ENCODE data around the gene GCLM.
"Not testable (repeated sequence)": the region's sequence is repeated elsewhere in the genome, so short reads cannot be mapped to it uniquely, and the experiment has no call there.

GCLM gene

DNA sequence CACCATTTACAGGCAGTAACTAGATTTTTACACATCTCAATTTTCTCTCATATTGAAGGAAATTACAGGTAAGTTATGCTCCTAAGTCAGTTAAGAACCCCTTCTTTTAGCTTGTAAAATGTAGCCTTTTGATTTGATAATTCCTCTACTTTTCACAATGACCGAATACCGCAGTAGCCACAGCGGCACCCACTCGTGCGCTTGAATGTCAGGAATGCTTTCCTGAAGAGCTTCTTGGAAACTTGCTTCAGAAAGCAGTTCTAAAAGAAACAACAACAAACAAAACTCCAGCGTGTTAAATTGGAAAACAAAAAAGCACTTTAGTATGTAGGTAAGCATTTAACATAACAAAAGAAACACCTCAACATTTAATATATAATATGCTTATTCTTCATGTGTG, 20.3 kb downstream of the GCLM start:
- no peak for DNase-seq

DNA sequence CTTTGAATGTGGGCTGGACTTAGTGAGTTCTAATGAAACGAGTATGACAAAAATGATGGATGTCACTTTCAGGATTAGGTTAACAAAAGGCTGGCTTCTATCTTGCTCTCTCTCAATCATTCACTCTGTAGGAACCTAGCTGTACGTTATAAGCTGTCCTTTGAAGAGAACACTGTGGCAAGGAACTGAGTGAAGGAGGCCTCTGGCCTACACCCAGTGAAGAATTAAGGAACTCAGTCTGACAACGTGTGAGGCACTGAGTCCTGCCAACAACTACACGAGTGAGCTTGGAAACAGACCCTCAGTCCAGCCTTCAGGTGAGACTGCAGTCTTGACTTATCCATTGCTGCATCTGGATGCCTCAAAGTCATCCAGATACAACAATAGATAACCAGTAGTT, 27.0 kb downstream of the GCLM start:
- DNase-seq, result no peak

DNA sequence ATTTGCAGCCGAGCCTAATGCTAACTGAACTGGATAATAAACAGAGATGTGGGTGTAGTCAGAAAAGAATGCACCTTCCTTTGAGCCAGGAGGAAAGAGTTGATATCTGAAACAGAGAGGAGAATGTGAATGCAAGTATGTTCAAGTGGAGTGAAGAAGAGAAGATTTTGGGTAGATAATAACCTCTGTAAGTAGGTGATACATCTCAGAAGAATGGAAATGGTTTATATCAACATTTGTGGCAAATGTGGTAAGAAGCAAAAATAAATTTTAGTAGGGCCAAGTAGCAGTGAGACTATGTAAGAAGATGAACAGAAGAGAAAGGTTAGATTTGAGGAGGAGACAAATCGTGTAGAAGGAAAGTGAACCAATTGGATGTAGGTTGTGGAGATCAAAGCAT, 28.5 kb downstream of the GCLM start:
- no peak for DNase-seq

DNA sequence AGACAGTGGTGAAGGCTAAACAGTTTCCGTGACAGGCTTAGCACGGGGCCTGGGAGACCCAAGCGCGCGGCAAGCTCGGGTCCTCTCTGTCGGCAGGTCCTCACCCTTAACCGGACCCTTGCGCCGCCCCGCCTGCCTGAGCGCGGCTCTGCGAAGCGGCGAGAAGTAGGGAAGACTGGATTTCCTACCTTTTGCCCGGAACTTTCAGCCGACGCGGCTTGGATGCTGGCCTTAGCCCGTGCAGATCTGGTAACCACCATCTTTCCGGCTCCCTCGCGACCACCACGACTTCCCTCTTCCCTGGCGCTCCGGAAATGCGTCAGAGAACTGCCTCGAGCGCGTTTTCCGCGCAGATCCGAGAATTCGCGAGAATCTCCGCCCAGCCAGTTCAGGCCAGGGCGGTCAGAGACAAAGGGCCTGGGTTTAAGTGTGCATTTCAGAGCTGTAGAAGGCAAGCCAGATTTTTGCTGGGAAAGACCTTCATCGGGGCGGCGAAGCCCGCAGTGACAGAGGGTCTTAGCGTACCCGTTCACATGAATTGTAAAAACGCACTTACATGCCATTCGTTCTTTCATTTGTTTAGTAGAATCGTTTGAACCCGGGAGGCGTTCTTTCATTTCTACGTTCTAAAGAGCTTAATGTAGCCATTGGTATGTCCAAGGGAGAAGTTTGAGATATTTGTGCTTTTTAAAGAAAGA, 30.2 kb downstream of the GCLM start, which contains the start of gene DNTTIP2:
Gene DNTTIP2, minus strand, starts transcription at position 318 of the 698 bp plus-strand sequence. Its CDS starts 58 bp downstream, at position 260.
- DNase-seq, result peak; percentile 77

DNA sequence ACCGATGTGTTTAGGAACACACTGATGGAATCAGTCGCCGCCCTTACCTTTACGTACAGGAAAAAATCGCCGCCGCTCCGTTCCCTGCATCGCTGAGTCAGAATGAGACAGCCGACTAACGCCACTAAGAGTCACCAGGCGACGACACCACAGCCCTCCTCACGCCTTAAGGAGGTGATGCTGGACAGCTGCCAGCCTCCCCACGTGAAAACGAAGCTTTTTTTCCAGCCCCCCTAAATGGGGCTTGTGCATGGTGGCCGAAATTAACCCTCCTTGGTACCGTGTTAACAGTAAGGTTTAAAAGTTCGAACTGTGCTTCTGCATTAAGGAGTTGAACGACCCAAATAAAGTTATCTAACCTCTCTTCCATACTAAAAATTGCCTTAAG, 30.7 kb downstream of the GCLM start:
- DNase-seq, result peak; percentile 35

DNA sequence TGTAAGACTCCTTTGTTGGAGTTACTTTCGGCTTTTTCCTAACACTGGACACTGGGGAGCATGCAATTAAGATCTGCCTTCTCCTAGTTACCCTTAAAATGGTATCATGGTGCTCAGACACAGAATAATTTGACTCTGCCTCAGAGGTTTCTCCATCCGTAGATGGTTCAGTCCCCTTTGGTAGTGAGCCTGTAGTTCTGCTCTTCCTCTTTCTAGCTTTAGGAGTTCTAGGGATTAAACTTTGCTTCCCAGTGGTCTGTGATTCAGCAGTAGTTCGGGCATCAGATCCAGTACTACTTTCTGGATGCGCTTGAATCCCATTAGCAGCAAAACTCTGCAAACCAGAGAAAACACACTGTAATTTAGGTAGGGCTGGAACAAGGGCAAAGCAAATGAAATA, 31.7 kb downstream of the GCLM start:
- DNase-seq, result no peak

DNA sequence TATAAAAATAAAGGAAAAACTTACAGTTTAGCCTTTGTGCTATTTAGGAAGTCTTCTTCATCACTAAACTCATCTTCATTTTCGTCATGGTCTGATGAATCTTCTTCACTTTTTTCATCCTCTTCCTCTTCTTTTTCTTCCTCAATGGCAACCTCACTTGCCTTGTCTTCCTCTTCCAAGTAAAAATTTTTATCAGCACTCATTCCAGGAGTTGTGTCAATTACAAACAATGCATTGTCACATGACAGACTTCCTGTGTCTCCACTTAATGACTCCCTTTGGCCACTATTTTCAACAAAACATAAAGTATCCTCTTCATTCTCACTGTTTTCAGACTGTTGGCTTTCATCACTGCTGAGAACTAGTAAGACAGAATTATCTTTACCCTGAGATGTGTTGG, 33.0 kb downstream of the GCLM start:
- no peak for DNase-seq

DNA sequence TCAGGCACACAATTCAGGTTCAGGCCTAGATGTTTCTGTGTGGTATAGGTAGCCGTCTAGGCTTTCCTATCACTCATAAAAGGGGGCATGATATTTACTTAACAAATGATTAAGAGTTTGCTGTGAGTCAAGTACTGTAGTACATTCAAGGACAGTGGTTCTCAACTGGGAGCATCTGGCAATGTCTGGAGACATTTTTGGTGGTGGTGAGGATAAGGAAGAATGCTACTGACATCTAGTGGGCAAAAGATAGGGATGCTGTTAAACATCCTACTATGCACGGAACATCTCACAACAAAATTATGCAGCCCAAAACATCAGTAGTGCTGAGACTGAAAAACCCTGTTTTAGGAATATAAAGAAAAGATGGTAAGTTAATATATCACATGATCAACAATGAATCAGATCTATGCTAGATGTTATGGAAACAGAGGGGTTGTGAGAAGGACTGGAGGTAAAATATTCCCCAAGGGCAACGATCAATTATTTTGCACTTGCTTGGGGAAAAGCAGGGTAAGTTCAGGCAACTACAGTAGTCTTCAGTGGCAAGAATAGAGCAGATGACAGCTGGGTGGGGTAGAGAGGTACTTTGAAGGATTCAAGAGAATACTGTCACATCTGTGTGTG, 35.1 kb downstream of the GCLM start:
- no peak for DNase-seq

DNA sequence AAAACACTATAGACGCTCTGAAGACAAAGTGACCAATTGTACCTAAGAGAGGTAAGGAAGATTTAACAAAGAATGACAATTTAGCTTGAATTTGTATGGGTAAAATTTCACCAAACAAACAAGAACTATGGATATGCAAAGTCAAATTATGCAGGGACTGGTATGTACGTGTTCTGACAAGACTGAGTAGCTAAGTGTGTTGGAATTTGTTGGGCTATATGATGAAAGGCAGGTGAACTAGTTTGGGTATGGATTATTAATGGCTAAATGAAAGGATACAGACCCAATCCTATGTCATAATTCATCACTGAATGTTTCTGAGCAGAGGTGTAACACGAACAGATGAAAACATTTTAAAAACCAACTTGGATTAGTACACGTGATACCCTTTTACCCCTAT, 37.9 kb downstream of the GCLM start:
- DNase-seq, result no peak

DNA sequence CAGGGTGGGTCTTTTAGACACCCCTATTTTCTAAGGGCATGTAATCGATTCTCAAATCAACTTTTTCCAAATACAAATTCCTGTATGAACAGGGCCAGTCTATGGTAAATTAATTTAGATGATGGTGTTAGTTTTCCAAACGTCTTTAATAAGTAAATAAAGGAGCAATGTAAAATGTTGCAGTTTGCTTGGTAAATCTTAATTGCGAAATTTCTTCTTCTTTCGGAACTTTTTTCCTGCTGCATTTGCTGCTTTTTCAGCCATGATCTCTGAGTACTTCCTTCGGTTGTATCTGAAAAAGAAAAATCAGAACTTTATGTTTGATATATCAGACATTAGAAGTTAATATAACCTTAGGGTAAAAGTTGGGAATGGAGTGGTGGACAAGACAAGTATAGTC, 39.6 kb downstream of the GCLM start:
- no peak for DNase-seq

DNA sequence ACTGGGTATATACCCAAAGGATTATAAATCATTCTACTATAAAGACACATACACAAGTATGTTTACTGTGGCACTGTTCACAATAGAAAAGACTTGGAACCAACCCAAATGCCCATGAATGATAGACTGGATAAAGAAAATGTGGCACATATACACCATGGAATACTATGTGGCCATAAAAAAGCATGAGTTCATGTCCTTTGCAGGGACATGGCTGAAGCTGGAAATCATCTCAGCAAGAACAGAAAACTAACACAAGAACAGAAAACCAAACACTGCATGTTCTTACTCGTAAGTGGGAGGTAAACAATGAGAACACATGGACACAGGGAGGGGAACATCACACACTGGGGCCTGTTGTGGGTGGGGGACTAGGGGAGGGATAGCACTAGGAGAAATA, 40.7 kb downstream of the GCLM start:
- not testable (repeated sequence) for DNase-seq

DNA sequence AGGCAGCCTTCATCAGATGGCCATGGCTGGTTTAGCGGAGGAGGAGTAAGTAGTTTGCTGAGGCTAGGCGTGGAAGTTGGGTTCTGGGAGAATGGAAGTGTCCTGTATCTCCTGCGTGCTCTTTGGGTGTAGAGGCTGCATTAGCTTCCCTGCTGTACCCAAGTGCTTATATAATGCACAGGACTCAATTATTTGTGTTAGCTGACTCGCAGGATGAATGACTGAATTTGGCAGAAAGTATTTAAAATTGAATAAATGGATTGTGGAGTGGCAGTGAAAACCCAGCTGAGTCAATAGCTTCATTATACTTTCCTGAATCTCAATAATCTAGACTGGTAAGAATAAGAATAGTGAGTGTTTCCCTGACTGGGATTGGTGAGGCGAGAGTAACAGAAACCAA, 44.0 kb downstream of the GCLM start:
- DNase-seq, result no peak

DNA sequence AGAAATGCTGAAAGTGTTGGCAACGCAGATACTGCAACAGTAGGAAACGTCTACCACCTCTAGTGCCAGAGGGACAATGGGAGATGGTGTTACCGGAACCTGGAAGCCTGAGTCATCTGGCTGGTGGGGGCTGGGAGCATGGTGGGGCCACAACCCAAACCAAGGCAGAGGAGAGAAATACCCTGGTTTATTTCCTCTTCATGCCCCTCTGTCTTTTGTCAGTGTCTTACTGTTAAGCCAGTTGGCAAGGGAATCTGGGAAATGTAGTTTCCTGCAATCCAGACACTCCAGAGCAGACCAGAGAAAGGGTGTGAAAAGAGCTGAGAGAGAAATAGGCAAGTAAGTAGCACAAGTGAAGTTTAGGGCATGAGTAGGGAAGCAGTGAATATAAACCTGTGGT, 45.1 kb downstream of the GCLM start:
- DNase-seq, result no peak

DNA sequence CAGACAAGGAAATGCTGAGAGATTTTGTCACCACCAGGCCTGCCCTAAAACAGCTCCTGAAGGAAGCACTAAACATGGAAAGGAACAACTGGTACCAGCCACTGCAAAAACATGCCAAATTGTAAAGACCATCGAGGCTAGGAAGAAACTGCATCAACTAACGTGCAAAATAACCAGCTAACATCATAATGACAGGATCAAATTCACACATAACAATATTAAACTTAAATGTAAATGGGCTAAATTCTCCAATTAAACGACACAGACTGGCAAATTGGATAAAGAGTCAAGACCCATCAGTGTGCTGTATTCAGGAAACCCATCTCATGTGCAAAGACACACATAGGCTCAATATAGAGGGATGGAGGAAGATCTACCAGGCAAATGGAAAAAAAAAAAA, 51.6 kb downstream of the GCLM start:
- not testable (repeated sequence) for DNase-seq

DNA sequence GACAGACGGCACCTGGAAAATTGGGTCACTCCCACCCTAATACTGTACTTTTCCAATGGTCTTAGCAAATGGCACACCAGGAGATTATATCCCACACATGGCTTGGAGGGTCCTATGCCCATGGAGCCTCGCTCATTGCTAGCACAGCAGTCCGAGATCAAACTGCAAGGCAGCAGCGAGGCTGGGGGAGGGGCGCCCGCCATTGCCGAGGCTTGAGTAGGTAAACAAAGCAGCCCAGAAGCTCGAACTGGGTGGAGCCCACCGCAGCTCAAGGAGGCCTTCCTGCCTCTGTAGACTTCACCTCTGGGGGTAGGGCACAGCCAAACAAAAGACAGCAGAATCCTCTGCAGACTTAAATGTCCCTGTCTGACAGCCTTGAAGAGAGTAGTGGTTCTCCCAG, 53.2 kb downstream of the GCLM start:
- DNase-seq, result not testable (repeated sequence)

DNA sequence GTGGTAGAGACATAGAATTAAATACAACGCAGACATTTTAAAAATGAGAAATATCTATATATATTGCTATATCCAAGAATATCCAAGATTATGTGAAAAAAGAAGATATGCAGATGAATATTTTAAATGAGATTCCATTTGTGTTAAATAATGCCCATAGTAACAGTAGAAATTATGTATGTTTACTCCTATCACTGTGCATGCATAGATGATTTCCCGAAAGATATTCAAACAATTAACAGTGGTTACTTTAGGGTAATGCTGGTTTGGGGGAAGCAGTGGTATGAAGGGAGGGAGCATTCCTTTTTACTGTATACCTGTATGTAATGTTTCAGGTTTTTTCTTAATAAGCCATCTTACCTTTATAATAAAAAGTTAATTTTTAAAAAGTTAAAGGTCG, 55.3 kb downstream of the GCLM start:
- DNase-seq, result no peak

DNA sequence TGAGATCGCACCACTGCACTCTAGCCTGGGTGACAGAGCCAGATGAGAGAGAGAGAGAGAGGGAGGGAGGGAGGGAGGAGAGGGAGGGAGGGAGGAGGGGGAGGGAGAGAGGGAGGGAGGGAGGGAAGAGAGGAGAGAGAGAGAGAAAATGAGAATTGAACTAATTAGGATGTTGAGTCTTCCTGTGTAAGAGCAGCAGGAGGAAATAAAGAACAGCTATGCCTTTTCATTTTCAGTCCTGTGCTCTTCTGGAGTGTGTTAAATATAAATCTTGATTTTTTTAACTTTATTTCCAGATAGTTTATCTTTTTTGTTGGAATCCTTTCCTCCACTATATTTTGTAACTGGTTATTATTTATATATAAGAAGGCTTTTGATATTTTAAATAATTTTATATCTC, 57.4 kb downstream of the GCLM start:
- no peak for DNase-seq

DNA sequence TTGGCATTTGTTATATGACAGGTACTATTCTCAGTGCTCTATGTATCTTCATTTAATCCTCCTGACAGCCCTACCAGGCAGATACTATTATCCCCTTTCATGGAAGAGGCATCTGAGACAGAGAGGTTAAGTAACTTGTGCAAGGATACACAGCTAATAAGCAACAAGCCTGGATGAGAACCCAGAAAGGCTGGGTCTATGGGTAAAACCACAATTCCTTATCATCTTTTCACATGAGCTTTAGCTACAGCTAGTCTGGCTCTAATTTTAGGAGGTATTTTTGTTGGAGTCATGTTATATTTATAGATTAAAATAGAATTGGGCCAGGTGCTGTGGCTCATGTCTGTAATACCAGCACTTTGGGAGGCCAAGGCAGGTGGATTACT, 57.9 kb downstream of the GCLM start:
- DNase-seq, result no peak

DNA sequence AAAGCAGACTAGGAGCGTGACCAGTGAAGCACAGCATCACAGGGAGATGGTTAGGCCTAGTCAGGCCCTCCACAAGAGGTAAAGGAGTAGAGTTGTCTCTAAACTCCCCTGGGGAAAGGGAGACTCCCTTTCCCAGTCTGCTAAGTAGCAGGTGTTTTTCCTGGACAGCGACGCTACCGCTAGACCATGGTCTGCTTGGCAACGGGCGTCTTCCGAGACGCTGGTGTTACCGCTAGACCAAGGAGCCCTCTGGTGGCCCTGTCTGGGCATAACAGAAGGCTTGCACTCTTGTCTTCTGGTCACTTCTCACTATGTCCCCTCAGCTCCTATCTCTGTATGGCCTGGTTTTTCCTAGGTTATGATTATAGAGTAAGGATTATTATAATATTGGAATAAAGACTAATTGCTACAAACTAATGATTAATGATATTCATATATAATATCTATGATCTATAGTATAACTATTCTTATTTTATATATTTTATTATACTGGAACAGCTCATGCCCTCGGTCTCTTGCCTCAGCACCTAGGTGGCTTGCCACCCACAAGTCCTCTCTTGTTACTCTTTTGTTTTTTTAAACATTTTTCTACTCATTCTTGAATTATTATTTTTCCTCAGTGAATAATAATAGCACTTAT, 58.4 kb downstream of the GCLM start:
- DNase-seq, result peak; percentile 11

DNA sequence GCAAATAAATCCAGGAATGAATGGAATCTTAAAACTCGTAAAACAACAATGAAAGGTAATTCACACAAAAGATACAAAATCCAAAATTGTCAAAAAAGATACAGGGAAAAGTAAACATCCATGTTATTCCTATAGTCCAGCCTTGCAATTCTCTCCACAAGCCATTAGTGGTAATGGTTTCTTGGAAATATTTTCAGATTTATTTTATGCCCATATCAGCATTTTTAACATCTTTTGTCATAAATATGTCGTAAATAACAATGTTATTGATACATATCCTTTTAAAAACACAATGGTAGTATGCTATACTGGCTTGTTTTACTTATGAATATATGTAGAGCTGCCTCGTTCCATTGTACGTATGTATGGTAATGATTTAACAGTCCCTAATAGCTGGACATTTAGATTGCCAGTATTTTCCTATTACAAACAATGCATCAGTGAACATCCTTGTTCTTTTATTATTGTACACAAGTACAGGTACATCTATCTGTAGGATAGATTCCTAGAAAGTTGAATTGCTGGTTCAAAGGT, 60.8 kb downstream of the GCLM start:
- DNase-seq, result no peak

DNA sequence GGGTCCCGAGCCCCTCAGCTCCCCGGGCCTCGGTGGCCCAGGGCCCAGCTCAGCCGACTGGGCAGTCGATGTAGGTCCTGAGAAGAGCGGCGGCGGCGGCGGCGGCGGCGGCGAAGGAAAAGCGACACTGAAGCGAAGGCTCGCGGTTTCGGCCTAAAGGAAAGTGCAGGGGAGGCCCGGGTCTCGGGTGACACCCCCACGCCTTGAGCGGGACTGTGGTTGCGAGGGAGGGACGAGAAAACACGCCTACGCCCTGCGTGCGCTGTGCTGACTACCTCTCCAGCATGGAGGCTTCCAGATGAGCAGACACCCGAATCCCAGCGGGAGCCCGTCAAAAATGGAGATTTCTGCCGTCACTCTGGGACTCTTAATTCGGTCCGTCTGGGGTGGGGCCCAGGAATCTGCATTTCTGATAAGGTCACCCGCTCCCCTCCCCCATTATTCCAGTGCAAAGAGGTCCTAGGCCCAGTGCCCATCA, 61.4 kb downstream of the GCLM start:
- peak; percentile 60 for DNase-seq

DNA sequence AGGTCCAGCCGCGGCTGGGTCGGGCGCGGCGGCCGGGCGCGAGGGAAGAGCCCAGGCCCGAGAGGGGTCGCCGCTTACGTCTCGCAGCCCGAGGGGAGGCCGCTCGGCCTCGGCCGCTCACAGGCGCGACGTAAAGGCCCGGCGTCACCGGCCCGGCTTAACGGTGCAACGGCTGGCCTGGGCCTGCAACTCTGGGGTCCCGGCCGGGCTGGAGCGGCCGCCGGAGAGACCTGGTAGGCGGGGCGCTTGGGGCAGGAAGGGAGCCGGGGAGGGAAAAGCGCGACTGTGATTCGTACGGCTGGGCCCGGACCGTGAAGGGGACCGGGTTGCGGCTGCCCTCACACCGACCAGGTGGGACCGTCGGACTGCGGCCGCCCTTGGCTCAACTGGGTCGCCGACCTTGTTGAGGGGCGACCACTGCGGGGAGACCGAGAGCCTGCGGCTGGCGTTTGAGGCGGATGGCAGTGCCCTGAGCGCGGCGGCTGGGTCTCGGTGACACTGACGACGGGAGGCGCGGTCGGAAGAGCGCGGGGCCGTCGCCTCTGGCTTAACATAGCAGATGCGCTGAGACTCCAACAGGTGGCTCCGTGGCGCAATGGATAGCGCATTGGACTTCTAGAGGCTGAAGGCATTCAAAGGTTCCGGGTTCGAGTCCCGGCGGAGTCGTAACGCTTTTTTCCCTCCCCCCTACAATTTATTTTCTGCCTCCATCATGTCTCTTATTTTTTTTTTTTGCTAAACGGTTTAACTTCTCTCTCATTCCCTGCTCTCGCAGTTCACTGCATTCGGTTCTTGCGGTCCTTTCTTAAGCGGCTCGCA, 62.0 kb downstream of the GCLM start:
- peak; percentile 79 for DNase-seq
